ENCODE results near the gene SMLR1.

DNA sequence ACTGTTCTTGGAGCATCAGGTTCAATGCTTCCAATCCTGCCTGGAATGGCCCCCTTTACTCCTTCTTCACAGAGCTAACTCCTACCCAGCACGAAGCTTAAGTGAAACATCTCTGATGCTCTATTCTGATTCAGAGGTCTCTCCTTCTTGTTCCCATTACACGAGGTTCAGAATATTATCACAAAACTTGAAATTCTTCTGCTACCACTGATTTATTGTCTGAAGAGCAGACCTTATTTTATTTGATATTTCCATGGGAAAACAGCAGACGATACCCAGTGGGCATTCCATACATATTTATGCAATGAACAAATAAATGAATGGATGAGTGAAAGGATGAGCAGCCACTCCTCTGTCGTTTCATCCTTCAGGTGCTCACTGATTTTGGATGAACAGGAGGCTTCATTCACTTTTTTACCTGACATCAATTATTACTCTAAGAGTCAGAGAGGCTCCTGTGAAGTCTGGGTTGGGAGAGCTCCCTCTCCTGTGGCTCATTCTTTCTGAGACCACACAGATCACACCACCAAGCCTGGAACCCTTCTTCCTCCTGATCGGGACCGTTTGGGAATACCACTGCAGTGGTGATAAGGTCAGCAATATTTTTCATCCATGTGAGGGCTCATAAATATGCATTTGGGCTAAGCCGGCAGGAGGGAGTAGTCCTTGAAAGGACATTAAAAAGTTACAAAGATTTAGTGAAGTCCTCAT, 25.8 kb downstream of the SMLR1 start:
- no peak for TF ChIP-seq MAX (IDR thresholded peaks at IDR 0.05)
- TF ChIP-seq, protein P1, sequence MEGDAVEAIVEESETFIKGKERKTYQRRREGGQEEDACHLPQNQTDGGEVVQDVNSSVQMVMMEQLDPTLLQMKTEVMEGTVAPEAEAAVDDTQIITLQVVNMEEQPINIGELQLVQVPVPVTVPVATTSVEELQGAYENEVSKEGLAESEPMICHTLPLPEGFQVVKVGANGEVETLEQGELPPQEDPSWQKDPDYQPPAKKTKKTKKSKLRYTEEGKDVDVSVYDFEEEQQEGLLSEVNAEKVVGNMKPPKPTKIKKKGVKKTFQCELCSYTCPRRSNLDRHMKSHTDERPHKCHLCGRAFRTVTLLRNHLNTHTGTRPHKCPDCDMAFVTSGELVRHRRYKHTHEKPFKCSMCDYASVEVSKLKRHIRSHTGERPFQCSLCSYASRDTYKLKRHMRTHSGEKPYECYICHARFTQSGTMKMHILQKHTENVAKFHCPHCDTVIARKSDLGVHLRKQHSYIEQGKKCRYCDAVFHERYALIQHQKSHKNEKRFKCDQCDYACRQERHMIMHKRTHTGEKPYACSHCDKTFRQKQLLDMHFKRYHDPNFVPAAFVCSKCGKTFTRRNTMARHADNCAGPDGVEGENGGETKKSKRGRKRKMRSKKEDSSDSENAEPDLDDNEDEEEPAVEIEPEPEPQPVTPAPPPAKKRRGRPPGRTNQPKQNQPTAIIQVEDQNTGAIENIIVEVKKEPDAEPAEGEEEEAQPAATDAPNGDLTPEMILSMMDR (IDR thresholded peaks at IDR 0.05; ENCODE audit: low read depth, low read length, missing input control) = no peak
- TF ChIP-seq, protein P2, sequence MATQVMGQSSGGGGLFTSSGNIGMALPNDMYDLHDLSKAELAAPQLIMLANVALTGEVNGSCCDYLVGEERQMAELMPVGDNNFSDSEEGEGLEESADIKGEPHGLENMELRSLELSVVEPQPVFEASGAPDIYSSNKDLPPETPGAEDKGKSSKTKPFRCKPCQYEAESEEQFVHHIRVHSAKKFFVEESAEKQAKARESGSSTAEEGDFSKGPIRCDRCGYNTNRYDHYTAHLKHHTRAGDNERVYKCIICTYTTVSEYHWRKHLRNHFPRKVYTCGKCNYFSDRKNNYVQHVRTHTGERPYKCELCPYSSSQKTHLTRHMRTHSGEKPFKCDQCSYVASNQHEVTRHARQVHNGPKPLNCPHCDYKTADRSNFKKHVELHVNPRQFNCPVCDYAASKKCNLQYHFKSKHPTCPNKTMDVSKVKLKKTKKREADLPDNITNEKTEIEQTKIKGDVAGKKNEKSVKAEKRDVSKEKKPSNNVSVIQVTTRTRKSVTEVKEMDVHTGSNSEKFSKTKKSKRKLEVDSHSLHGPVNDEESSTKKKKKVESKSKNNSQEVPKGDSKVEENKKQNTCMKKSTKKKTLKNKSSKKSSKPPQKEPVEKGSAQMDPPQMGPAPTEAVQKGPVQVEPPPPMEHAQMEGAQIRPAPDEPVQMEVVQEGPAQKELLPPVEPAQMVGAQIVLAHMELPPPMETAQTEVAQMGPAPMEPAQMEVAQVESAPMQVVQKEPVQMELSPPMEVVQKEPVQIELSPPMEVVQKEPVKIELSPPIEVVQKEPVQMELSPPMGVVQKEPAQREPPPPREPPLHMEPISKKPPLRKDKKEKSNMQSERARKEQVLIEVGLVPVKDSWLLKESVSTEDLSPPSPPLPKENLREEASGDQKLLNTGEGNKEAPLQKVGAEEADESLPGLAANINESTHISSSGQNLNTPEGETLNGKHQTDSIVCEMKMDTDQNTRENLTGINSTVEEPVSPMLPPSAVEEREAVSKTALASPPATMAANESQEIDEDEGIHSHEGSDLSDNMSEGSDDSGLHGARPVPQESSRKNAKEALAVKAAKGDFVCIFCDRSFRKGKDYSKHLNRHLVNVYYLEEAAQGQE (IDR thresholded peaks at IDR 0.05) = no peak
- TF ChIP-seq JUND (IDR thresholded peaks at IDR 0.05) = no peak
- TF ChIP-seq HNF4A (conservative IDR thresholded peaks at IDR 0.05) = no peak
- TF ChIP-seq, protein P3, sequence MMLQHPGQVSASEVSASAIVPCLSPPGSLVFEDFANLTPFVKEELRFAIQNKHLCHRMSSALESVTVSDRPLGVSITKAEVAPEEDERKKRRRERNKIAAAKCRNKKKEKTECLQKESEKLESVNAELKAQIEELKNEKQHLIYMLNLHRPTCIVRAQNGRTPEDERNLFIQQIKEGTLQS (IDR thresholded peaks at IDR 0.05) = no peak
- TF ChIP-seq ZBTB33 (IDR thresholded peaks at IDR 0.05) = no peak
- TF ChIP-seq RXRA (IDR thresholded peaks at IDR 0.05) = no peak
- TF ChIP-seq SP1 (IDR thresholded peaks at IDR 0.05) = no peak
- TF ChIP-seq TAF1 (conservative IDR thresholded peaks at IDR 0.05) = no peak

Measured in liver (tissue), 3 donors.